GOT3 (cell line): ENCODE data around the gene IFI44.

ENCODE experiments used
- DNase-seq: peaks from one replicate; lab custom pipeline; 2025; ENCODE audit warnings: mixed read lengths; lab: John Stamatoyannopoulos, UW

The IFI44 gene

DNA sequence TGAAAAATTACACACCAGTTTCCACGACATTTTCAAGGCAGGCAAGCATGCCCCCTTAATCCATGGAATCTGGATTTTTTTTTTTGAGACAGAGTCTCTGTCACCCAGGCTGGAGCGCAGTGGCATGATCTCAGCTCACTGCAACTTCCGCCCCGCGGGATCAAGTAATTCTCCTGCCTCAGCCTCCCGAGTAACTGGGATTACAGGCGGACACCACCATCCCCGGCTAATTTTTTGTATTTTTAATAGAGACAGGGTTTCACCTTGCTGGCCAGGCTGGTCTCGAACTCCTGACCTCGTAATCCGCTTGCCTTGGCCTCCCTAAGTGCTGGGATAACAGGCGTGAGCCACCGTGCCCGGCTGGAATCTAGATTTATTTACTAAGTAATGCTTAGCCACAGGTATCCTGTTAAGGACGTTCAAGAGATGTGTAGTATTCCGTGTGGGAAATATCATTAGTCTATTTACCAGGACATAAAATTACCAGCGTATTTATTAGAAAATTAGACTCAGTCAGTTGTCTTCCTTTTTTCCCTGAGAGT, 2.5 kb downstream of the IFI44 start:
- no peak for DNase-seq

DNA sequence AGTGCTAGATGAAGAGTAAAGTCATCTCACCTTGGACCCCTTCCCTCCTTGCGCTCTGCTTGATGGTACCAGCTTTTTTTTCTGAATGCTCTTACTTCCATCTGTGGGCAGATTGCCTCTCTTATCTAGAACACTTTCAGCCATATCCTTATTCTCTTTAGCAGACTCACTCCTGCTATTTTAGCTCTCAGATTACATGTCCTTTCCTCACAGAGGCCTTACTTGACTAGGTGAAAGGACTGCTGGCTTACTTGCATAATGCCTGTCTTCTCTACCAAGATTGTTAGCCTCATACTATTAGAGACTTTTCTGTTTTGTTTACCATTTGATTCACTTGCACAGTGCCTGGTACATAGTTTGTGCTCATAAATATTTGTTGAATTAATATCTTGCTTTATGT, 9.3 kb downstream of the IFI44 start:
- no peak for DNase-seq

DNA sequence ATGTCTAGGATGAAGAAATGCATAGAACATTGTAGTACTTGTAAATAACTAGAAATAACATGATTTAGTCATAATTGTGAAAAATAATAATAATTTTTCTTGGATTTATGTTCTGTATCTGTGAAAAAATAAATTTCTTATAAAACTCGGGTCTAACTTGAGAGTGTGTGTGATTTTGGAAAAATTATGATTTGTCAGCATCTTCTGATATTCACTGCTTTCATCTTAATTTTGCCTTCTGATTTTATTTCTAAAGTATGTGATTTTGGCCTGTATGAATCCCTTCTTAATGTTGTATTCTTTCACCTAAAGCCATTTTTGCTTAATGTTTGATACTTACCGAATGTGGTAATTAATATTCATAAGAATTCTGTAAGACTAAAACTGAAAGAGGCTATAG, 14.3 kb downstream of the IFI44 start:
- no peak for DNase-seq

DNA sequence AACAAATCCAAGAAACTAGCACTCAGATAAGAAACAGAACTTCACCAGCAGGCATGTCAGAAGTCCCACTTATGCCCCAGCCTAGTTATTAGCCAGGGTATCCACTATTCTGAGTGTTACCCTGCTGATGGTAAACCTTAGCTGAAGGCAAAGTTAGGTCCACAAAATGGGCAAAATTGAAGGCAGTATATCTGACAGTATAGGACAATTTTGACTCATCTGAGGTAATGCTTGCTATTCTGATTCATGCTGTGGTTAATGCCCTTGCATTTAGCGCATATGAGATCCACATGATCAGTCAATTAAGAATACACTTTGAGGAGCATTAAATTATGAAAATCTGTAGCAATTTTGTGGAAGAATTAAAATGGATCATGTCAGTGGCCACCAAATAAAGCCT, 15.1 kb downstream of the IFI44 start:
- DNase-seq: no peak

DNA sequence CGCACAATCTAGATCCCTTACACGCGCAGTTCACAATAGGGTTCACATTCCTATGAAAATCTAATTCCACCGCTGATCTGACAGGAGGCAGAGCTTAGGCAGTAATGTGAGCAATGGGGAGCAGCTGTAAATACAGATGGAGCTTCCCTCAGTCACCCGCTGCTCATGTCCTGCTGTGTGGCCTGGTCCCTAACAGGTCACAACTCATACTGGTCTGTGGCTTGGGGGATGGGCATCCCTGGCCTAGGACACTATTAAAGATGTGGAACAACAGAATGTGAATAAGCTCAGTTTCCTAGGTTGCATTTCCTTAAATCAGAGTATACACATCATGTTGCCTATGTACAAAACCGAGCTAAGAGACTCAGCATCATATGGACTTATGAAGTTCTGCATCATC, 16.2 kb downstream of the IFI44 start:
- DNase-seq: no peak

DNA sequence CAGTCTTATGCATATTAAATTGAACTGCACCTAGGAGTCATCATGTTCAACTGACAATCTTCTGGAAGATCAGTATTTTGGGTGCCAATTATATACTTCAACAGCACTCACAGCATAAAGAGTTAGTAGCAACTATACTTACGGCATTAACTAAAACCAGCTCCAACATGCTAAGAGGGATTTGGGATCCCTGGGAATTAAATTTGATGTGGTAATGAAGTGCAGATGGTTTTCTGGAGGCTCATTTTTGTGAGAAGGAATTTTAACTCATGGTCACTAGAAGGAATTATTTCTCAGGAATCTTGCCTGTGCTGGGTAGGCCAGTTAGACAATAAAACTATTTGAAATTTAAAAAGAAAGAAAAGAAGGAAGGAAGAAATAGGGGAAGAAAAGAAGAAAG, 18.3 kb downstream of the IFI44 start:
- no peak for DNase-seq

DNA sequence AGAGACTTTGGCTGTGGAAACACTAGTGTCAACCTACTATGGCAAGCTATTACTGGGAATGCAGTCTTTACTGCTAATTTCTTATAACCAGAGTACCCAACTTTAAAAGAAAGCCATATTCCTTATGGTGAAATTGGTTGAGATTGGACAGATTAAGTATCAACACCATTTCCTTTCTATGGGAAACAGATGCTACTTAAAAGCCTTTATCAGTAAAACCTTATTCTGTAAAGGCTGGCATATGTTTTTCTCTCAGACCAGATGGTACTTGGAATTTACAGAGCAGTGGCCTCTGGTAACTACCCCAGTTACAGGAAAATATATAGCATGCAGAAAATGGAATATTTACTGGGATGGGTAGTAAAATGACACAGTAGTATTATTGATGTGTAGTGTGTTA, 18.8 kb downstream of the IFI44 start:
- no peak for DNase-seq

DNA sequence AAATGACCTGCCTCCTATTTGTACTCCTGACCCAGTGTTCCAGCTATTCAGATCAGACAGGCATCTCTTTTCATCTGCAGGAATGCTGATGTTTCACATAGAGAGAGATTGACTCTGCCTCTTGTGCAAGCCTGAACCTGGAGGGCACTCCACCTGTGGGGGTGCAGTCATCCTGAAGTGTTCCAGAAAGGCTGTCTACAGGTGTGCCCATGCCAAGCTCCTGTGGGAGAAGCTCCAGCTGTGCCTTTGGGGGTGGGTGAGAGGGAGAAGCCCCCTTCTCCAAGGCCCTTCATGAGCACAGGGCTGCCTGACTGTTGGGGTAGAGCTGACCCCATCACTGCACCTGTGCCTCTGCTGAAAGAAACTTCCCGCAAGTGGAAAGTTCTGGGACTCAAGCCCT, 22.8 kb downstream of the IFI44 start:
- no peak for DNase-seq

DNA sequence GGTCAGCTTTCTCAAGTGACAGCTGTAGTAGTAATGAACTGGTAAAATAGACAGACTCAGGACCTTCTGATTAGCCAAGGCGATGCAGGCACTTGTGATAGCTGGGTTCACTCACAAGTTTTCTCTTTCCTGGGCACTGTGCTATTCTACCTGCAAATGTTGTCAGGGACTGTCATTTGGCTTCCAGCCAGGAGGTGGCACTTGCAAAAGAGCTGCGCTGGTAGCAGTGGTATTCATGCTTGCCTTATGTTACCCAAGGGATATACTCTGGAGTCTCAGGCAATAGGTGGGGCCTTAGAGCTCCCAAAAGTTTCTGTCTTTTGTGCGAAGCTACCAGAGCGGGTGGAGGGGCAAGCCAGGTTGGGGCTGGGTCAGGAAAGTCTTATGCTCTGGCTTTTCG, 23.5 kb downstream of the IFI44 start:
- no peak for DNase-seq

DNA sequence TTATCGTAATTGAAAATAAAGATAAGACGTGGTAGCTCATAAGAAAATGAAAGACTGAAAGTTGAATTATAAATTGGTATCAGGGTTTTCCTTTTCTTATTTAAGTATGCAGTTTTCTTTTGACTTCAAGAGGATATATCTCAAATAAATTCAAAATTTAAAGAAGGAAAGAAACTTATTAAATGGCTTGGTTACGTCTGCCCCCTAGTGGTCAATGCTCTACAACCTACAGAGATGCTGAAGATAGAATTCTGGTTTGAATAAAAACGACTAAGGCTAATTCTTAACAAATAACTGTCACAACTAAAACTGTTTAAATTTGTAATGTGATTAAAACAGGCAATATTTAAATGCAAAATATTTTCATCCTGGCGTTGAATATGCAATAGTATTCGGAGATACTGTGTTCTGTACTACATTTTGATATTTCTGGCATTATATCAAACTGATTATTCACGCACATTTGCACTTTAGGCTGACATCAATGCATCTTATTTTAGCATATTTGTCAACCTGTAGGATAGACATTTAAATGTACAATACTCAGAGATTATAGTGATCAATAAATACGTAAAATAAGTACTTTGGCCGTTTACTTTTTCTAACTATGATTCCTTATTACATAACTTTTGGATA, 26.8 kb downstream of the IFI44 start:
- no peak for DNase-seq

DNA sequence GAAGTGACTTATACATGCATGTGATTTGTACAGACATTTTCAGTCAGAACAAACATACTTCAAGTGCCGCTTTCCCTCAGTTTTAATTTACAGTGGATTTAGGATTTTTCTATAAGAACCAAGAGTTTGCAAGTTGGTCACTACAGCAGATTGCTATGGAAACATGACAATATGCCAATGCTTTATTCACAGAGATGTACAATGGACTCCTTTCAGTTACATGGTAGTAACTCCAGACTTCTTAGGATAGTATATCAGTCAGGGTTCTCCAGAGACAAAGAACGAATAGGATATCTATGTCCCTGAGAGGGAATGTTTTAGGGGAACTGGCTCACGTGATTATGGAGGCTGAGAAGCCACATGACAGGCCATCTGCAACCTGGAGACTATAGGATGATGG, 27.4 kb downstream of the IFI44 start:
- no peak for DNase-seq

DNA sequence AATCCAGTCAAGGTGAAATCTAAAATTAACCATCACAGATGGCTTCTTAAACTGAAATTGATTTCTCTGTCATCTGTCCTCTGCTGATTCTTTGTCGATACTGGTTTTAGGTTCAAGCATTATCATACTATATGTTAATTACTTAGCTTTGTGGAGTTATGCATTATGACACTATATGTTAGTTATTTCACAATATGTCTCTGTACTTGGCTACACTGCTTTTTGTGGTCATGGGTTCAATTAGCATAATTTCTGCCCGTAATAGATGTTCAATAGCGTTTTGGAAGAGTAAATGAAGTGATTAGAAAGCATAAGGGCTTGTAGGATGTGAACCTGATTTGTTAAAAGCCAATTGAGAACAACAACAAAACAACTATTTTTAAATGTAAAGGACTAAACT, 28.2 kb downstream of the IFI44 start:
- DNase-seq: no peak

DNA sequence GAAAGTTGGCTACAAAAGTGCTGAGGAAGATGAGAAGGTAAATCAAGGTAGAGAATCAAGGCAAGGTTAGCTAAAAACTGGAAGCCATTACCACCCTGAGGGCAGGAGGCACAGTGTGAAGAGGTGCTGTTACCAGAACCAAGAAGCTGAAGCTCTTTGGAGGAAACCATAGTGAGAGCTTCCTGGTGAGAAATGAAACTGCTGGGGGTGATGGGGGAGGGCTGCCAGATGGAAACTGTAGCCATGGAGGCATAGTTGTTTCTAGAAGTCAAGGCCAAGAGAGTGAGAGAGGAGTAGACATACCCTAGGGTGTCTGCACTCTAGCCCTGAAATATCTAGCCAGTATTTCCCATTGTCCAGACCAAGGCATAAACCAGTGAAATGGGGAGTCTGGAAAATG, 28.7 kb downstream of the IFI44 start:
- no peak for DNase-seq

DNA sequence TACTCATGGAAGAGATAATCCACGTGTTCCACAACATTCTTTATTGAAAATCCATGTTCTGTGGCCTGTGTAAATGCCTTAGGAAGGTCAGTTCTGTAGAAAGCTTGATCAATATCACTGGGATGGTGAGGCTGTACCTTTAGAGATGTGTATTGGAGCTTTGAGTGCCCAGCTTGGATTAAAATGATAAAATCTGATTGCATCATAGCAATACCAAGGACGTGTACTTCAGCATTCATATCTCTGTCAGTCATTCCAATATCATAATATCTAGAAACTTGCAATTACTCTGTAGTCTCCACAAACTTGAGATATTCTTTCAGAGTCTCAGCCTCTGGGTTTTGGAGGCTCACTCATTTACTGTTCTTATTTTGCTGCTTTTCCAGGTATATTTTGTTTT, 31.6 kb downstream of the IFI44 start:
- no peak for DNase-seq

DNA sequence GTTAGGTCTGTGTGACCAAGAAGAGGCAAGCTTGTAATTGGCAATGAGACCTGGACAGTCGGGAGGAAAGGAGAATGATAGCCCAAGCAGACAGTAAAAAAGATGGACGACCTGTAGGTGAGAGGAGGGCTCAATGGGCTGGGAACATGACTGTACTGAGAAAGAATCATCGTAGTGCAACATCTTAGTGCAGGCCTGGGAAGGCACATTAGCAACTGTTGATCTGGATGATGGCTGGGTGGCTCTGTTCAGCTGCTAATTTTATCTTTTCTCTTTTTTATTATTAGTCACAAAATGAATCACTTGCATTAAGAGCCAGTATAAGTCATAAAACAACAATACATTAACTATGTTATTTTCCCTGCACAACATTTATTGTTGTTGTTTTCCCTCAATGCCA, 32.9 kb downstream of the IFI44 start:
- DNase-seq: no peak

DNA sequence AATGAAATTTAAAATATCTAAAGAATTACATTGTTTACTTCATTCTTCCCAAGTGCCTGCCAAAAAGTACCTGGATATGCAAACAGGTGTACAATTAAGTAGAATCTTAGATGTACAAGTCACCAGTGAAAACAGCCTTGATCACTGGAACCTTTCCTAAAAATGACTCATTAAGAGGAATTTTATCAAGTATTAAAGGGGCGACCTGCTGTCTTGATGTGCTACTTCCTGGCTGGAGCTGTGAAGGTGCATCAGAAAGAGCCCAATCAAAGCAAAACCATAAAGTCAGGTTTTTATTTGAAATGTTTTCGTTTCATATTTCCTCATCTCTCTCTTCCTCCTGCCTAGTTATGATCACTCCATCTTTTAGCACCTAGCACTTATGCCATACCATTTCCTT, 33.4 kb downstream of the IFI44 start:
- no peak for DNase-seq

DNA sequence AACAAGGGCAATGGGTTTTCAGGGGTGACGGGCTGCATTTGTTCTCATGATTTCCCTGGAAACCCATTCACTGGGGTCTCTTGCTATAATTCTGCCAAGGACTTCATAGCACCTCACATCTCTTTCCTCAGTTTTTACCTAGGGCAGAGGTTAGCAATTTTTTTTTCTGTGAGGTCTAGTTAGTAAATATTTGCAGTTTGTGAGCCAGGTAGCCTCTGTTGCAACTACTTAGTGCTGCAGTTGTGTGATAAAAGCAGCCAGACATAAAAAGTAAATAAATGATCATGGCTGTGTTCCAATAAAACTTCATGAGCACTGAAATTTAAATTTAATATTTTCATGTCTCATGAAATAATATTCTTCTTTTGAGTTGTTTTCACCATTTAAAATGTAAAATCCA, 37.7 kb downstream of the IFI44 start:
- DNase-seq: no peak

DNA sequence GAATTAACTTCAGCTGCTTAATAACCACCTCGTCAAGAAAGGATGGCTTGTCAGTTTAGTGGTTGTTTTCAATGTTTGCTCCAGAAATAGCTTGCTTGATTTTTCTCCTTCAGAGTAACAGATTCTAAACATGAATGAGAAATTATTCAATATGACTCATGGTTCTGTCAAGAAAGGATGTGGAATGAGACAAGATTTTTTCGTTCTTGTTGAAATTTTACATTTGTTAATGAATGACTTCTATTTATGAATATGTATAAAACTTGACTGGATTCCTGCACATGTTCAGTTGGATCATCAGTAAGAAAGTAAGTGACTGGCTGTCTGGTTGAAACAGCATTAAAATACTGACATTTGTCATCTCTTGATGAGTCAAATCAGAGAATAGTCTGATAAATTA, 38.3 kb downstream of the IFI44 start:
- DNase-seq: no peak

DNA sequence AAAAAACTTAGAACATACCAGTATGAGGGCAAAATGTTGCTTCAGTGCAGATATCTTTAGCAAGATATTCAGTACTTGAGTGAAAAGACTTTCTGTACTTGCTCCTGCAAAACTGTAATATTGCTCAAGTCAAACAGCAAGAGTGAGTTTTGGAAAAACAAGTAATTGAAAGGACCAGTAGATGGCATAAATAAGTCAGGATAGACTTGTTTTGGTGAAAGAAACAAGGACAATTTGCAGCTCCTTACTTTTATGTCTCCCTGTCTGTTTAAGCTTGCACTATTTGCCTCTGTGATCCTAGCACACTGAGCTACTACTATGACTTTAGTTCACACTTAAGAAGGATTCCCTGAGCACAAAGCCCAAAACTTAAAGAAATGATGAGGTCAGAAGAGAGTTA, 39.1 kb downstream of the IFI44 start:
- DNase-seq: no peak

DNA sequence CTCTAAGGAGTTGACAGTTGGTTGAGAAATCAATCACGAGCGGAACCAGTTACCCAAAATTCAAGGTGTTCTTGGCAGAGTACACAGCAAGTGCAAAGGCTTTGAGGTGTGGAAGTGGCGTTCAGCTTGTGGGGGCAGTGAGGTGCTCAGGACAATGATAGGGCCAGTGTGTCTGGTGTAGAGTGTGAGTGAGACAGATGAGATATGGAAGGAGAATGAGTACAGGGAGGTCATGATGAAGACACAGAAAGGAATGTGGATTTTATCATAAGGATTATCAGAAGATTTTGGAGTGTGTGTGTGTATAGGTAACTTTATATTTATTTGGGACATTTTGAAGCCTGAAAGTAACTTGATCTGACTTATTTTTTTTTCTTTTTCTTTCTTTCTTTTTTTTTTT, 40.9 kb downstream of the IFI44 start:
- no peak for DNase-seq

DNA sequence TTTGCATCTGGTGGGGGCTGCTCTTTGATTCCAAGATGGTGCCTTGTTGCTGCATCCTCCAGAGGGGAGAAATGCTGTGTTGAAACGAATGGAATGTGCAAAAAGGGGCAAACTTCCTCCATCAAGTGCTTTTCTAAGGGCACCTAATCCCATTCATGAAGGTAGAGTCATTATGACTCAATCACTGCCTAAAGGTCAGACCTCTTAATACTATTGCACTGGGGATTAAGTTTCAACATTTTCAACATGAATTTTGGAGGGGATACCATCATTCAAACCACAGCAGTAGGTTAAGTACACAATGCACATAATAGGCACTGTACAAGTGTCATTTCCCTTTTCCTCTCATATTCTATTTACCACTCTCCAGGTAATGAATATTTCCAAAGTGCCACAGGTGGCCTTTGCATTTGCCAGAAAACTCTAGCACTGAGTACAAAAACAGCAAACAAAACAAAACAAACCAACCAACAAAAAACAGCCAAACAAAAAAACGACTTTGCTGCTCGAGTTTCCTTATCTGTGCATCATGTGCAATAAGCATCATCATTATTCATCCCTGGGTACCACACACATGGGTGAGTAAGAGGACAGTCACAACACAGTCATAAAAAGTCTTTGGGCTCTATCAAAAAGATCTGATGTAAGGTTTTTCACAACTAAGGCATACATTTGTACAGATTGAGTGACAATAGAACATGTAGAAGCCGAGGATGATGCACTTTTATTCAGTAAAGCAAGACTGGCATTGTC, 42.5 kb downstream of the IFI44 start:
- DNase-seq: no peak

DNA sequence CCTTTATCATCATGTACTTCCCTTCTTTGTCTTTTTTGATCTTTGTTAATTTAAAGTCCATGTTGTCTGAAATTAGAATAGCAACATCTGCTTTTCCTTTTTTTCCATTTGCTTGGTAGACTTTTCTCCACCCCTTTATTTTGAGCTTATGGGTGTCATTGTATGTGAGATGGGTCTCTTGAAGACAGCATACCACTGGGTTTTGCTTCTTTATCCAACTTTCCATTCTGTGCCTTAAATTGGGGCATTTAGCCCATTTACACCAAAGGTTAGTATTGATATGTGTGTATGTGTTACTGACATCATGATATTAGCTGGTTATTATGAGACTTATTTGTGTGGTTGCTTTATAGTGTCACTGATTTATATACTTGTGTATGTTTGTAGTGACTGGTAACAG, 50.2 kb downstream of the IFI44 start:
- no peak for DNase-seq

DNA sequence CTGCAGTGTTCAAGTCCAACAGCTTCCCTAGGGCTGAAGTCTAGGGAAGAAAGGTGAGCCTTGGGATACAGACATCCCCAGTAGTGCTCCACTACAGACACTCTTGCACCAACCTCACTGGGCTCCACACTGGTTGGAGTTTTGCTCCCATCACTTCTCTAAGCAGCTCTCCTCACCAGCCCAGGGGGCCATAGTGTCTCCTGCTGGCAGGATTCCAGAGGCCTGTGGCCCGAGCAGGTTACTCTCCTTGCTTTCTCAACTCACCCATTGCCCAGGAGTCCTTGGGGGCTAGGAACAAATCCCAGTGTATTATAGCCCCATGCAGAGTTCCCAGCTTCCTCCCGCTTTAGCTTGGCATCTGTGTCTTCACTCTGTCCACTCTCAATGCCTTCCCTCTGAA, 52.8 kb downstream of the IFI44 start:
- DNase-seq: no peak

DNA sequence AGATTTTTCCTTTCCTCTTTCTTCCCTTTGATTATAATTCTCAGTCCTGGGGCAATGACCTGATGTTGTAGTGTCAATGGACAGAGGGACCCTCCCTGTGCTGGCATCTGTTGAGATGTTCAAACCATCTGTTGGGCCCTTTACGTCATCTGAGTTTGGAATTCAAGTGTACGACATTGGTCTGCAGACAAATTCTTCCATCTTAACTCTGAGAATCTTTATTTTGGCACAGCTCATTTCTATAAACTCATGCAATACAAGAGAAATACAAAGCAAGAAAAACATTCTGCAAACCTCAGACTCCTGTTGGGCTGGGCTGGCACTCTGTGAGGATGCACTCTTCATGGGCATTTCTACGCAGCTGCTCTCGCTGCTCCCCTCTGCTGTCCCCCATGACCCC, 54.2 kb downstream of the IFI44 start:
- DNase-seq: no peak
